Measurements from ENCODE around the gene PDE4B.

Gene PDE4B

DNA sequence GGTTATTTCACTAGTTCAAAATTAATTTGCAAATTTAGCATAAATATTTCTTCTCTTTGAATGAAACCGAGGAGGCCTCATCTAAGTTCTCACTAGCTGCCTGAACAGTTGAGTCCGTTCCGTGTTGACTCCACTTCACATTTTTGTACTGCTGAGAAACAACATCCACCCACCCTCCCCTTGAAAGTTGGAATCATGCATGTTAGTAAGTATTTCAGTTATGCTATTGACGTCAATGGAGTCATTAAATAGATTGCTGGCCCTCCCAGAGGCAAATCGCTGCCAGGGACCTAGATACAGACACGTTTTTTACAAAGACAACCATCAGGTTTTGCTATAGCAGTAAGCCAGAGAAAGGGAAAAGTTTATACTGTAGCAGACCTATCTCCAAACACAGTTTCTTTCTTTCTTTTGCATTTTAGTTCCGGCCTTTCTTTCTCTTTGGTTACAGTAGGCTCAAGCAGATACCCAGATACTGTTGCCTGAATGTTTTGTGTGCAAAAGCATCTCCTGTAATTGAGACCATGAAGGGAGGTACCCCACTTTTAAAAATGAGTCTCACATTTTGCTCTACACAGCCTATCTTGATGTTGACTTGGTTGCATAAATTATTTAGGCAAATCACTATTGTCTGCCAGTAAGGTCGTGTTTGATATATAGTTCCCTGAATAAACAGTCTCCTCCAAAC, 478.7 kb downstream of the PDE4B start:
- peak; percentile 84 for DNase-seq

DNA sequence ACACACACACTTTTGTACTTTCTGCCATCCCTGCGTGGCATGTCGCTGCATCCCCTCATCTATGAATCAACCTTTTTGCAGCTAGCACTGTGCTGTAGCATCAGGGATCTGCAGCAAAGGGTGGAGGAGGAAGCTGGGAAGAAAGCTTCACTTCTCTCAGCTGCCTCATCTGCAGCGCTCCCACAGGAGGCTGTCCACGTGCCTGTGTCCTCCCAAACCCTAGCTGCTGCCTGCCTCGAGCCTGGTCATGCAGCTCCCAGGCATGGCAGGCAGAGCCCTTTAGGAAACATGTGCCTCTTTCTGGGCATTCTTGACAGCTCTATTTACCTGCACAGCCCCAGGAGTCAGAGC, 479.2 kb downstream of the PDE4B start:
- DNase-seq = no peak

DNA sequence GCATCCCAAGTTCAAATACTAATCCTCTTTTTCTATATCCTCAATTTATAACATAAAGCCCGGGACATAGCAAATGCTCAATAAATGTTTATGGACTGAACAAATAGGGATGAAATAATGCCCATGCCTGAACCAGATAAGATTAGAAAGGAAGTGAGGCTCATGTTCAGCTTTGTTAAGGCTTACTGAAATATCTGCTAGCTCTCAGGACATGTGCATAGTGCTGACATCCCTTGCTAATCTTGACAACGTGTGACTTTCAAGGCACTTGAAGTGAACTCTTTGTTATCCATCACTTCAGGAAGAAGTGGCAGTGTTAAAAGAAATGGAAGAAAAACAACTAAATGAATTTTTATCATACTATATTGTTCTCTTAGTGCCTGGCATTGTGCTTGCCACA, 481.0 kb downstream of the PDE4B start:
- DNase-seq = no peak

DNA sequence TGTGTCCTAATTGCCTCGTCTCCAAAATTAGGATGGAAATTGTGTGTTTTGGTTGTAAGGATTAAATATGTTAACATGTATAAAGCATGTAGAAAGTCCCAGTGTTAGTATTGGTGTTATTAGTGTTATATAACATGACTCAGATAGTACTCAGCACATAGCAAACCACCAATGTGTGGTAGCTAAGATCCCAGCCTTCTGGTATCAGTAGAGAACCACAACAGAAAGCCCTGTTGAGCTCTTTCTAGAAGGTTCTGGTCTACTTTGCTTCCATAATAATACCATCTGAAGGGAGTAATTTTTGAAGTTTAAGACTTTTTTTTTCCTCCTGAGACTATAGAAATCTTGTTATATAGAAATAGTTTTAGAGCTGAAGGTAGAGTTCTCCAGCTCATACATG, 481.9 kb downstream of the PDE4B start:
- no peak for DNase-seq

DNA sequence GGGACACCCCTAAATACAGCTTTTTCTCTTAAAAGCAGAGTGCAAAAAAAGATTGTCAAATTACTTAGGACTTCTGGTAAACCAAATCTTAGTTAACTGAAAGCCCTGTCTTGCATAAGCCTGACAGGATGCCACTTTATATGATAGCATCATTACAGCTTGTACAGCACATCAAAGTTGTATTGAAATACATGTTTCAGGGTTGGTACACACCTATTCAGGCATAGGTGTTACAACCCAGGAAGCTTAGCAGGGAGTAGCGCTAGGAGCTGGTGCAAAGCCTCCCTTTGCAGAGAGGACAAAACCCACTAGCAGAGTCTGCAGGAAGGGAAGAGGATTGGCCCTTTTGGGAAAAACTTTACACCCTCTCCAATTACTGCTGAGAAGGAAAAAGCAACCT, 482.4 kb downstream of the PDE4B start:
- no peak for DNase-seq

DNA sequence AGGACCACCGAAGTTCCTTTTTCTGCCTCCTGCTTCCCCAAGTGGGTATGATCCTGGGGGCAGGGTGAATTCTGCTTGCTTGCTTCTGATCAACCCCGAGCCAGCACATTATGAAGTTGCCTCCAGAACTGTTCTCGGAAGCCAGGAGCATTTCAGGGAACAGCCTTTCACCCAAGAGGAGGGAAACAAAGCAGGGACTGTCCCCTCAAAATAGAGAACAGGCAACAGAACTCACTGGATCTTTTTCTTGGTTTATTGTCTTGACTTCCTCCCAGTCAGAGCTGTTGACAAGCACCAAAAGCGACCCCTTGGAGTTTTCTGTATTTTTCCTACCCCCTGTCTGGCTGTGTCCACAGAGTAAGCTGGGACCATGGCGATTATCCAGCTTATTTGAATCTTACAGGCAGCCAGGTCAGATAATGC, 482.9 kb downstream of the PDE4B start:
- DNase-seq = no peak

DNA sequence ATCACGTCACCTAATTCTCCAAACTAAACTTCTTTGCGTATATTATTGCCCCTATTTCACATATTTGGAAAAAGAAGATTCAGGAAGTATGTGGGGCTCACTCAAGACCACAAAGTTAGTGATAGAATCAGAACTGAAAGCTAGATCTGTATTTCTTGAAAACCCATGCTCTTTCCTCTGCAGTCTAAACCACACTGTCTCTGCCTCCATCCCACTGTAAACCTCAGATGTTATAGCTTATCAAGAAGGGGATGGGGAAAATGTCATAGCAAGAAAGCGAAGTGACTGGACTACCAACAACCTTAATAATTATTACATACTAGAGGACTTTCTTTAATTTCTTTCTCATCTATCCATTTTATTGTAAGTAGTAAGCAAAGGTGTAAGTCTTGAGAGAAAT, 483.5 kb downstream of the PDE4B start:
- DNase-seq = no peak

DNA sequence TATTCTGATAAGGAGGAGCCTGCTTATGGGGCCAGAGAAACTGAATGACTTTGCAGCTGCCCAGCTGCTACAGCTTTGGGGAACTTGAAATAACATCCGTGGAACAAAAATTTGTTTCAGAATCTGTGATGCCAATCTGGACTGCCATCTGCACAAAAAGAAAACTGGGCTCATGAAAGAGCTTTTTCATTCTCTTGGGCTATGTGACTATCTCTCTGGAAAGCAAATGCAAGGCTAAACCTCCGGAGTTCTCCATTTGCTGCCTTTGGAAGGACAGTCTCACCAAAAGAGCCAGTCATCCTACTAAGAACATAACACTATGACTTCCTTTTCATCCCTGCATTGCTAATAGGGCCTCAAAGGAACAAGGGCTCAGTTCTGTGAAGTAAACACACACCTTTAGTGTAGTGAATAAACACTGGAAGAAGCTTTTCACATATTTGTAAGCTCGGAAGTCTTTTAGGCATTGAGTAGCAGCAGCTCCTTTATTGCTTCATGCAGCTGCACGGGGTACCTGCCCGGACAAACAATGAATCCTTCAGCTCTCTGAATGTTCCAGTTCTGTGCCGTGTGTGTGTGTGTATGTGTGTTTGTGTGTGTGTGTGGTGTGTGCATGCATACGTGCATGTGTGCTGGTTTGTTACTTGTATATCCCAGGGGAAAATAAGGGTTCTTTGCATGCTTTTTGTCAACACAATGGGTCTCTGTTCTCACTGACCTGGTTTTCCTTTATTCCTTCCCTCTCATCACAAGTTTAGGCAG, 485.7 kb downstream of the PDE4B start:
- peak; percentile 67 for DNase-seq

DNA sequence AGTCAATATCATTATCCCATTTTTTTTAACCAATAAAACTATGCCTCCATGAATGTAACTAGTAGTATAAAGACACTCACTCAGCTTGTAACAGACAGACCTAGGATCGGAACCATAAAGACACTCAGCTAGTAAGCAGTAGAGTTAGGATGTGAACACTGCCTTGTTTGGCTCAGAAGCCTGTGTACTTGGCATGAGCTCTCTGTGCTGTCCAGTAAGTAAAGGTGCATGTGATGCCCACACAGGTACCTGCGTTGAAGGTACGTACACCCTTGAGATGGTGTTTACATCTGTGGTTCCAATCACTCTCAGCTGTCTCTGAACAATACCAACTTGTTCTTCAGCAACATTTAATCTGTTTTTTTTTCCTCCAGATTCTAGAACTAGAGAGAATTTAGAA, 489.1 kb downstream of the PDE4B start:
- no peak for DNase-seq

DNA sequence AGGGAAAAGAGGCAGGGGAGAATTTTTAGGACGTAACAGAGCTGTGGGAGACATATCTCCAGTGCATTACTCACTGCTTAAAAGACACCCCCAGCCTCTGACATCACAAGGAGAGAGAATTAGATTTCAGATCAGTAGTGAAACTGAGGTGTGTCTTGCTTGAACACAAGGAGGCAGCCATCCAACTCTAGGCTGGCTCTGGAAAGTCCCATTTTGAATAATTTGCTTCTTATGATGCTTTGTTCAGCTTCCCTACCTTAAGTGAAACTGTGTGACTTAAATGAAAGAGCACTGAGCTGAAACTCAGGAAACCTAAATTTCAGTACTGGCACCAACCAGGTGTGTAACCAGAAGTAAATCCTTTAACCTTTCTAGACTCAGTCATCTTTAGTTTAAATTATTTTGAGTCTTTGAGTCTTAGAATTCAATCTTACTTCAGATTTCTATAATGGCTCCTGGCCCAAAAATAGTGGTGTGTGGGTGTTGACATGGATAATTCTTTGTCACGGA, 489.7 kb downstream of the PDE4B start:
- no peak for DNase-seq

DNA sequence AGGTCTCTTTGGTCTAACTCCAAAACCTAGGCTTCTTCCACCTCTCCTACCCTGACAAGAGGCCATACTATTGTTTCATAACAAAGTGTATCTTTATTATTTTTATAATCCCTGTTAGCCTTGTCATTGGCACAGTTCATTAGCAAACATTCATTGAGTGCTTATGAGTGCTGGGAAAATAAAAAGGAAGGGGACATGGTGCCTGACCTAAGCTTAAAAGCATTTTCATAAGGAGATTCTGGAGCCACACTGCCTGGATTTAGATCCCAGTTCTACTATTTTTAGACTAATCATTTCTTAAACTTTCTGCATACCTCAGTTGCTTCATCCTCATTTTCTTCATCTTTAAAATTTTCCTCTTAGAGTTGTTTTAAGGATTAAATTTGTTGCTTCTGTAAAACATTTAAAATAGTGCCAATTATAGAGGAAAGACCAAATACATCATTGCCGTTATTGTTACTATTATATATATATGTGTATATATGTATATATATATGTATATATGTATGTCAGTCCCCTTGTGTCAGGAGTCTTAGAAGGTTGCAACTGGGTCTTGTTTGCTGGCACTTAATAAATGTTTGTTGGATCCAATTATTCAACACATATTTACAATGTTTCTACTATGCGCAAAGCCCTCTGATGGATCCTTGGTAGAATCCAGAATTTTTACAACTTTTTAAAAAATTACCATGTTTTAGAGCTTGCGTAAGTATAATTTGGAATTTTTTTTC, 490.4 kb downstream of the PDE4B start:
- no peak for DNase-seq

DNA sequence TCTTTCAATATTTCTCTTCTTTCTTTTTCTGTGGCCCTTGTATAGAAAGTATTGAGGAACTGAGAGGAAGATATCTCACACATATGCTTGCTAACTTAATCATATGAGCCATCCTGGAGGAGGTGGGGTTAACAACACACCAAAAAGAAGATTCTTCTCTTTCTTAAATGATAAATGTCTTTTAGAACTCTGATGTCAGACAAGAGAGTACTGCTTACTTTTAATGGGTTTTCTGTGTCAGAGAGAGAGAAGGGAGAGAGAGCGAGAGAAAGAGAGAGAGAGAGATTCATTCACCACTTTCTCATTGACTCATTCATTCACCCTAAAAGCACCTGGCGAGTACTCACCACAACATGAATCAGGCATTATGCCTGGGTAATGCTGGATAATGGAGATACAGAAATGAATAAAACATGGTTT, 490.9 kb downstream of the PDE4B start:
- DNase-seq = no peak

DNA sequence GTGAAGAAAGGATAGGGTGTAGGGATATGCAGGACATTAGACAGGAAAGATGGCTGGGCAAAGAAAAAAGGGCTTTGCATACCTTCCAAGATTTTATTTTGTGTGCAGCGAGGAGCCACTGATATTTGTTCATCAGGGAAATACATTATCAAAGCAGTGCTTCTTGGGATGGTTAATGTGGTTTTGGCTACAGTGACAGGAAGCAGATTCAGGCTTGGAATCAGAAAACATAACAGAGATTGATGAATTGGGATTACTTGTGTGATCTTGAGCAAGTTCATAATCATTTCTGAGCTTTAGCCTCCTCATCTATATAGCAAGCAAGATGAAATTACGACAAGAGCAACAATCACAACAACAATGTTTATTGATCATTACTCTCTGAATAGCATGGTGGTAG, 492.1 kb downstream of the PDE4B start:
- no peak for DNase-seq

DNA sequence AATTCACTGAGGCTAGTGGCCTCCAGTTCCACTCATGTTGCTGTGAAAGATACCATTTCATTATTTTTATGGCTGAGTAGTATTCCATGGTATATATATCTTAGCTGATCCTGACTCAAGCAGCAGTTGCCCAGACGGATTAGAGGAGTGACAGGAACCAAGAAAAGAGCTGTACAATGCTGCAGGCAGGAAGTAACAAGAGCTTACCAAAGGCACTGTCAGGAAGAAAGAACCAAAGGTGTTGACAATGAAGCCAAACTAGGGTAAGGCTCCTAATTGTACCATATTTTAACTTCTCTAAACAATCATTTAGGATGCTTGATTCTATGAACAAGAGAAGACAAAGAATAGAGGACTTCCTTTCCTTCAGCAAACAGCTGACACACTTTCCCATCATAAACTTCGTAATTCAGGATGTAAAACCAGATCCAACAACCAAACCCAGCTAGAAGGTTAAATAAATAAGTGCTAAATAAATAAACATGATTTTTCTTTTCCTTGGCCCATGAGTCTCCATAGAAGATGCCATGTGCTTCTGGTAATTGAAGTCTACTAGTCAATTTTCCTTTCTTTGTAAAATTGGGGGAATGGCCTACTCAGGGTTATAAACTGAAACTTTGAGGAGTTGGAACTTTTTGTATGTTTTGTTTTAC, 493.0 kb downstream of the PDE4B start:
- no peak for DNase-seq

DNA sequence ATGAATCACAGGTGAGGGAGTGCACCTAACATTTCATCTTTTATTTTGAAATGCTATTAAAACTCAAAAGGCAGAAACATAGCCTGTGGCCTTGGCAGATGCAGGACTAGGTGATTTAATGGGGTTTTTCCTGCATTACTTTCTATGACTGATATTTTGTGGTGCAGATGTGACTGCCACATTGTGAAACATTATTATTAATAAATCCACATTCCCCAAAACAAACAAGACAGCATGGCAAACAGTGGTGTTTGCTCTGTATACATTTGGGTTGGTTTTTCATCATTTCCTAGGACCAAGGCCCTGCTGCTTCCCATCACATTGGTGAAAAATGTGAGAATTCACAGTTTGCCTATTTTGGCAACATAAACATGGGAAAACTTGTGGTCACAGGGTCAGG, 493.6 kb downstream of the PDE4B start:
- no peak for DNase-seq

DNA sequence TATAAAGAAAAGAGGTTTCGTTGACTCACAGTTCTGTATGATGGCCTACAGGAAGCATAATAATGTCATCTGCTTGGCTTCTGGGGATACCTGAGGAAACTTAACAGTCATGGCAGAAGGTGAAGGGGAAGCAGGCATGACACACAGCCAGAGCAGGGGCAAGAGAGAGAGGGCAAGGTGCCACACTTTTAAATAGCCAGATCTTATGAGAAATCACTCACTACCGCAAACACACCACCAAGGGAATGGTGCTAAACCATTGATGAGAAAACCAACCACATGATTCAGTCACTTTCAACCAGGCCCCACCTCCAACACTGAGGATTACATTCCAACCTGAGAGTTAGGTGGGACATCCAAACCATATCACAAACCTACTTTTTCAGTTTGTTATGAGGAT, 495.4 kb downstream of the PDE4B start:
- no peak for DNase-seq

DNA sequence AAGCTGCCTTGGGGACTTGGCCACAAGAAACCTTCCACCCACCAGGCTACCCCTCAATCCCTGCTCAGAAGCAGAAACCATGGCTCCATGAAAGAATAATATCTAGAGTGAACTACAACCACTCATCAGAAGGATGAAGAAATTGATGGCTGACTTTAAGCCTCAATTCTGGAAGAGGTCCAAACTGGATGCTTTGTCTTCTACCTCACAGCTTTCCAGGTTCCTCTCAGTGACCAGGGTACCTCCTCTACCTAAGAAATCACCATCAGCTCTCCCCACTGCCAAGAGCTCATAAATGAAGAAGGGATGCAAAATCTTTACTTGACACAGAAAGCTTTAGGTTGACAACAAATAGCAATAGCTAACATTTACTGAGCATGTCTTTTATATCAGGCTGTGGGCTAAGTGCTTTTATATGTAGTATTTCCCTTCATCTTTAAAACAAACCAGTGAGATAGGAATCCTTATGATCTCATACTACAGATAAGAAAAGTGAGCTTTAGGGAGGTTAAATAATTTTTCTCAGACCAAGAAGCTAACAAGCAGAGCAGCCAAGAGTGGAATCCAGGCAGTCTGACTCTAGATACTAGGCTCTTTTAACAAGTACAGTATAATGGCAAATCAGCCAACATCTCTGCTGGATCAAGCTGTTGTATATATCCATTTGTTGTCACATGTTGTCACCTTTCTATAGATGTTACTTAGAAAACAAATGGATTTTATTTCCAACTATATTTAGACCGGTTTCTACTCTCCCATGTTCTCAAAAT, 498.3 kb downstream of the PDE4B start:
- no peak for DNase-seq

DNA sequence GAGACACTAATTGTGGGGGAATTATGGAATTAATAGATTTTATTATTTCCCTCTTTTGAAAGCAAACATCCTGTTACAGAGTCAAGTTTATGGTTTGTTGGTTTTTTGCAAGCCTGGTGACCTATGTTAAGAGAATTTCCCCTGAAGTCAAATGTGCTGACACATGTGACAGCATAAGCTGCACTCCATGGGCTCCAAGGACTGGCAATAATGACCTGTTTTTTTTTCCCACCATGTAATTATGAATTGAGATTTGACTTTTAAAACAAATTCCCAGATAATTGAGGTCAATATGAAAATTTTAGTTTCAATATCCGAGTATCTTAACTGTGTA, 498.8 kb downstream of the PDE4B start:
- DNase-seq = no peak

DNA sequence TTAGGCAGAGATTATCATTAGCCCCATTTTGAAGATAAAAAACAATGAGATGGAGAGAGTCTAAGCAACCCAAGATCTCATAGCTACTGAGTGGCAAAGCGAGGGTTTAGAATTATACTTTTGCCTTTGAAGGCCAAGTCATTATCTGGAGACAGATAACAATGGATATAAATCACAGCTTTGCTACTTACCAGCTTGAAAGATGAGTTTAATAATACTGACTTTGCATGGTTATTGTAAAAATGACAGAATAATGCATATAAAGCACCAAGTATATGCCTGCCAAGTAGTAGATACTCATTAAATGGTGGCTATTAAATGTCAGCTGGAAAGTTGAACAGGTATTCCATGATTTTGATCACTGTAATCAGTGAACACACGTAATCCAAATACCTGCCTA, 499.6 kb downstream of the PDE4B start:
- DNase-seq = no peak

DNA sequence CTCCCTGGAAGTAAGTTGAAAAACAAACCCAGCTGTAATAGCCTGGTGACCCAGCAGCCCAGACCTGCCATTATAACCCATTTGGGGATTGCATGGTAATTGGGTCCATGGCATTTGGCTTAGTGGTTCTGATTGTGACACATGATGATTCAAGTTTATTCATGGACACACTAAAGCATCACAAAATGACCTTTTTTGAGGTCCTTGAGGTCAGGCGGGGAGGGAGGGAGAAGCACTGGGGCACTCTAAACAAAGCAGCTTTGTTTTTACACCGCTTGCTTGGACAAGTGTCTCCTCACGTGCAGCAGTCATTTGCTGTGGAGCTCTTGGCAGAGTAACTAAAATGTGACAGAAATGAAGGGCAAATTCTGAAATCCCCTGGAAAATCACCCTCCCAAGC, 500.2 kb downstream of the PDE4B start:
- no peak for DNase-seq

DNA sequence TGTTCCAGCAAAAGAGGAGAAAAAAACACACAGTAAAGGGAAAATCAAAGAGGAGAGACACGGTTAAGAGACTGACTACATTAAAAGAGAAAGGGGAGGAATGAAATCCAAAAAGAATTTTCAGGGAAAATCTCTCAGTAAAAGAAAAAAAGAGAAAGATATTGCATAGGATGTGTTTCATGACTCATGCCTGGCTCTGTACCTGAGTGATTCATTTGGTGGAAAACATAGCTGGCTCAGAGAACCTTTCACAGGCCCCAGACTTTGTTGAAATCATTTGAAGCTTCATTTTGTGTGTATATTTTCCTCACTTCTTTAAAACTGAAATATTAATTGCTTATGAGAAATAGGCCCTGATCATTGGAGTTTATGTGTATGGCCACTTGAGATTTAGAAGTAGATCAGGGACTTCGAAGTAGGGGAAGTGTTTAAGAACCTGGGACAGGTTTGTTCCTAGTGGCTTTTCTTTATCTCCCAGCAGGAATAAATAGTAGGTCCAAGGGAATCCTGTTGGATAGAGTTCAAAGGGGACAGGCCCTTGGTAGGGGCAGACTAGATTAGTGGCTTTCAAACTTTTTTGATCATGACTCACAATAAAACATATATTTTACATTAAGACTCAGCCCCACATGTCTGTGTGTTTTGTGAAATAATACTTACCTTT, 502.1 kb downstream of the PDE4B start:
- DNase-seq = no peak

DNA sequence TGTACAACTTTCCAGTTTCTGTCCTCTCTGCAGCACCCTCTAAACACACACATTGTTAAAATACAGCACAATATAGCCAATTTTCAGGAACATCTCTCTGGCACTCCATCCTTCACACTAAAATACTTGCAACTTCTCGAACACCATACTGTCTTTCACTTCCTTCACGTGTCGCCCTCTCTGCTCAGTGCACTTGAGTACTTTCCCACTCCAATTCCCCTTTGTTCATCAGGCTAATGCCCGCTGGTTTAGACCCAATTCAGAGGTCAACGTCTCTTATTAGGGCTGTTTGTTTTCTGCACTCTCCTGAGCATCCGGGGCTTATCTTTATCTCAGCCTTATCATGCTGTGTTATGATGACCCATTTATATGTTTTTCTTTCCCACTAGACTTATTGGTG, 503.1 kb downstream of the PDE4B start:
- no peak for DNase-seq

All from NCI-H1694 (cell line).